ENCODE data around the gene RTN4RL1. TPM values are rescaled to one million over a fixed set of nuclear protein-coding genes. Genes with fewer than 3 reads are reported as not detected.
A peak's percentile ranks its signal among the peaks of the same experiment; 100 is the strongest.

The RTN4RL1 gene
- total and polyA plus RNA-seq, 7 experiments from 2014 or later, result 0.19 to 1.5 (median 0.49) TPM; not detected in 2

DNA sequence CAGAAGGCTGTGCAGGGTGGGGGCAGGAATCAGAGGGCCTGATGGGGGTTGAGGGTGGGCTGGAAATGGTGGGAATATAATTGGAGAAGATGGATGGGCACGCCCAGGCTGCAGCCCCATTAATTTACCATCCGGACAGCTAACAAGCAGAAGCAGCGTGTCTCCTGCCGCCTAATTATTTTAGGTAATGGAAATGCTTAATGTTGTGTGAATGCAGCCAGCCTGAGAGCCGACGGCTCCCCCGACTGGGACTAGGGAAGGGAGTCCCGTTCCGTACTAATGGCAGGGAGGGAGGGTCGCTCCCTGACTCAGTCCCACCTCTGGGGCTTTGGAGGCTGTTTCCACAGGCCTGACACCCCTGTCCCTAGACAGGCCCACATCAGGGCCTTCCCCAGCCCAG lies 12.0 kb upstream of the RTN4RL1 start:
- H3K36me3 Mint-ChIP-seq, result peaks cover 0 to 18% (median 0%) of the 10 kb centered on the region in 5 donors
- CTCF ChIA-PET, result interaction anchor here (1.3 kb wide), 1 partner anchor 316 kb away, joined by 4 read pairs; no protein-coding TSS in a partner anchor

DNA sequence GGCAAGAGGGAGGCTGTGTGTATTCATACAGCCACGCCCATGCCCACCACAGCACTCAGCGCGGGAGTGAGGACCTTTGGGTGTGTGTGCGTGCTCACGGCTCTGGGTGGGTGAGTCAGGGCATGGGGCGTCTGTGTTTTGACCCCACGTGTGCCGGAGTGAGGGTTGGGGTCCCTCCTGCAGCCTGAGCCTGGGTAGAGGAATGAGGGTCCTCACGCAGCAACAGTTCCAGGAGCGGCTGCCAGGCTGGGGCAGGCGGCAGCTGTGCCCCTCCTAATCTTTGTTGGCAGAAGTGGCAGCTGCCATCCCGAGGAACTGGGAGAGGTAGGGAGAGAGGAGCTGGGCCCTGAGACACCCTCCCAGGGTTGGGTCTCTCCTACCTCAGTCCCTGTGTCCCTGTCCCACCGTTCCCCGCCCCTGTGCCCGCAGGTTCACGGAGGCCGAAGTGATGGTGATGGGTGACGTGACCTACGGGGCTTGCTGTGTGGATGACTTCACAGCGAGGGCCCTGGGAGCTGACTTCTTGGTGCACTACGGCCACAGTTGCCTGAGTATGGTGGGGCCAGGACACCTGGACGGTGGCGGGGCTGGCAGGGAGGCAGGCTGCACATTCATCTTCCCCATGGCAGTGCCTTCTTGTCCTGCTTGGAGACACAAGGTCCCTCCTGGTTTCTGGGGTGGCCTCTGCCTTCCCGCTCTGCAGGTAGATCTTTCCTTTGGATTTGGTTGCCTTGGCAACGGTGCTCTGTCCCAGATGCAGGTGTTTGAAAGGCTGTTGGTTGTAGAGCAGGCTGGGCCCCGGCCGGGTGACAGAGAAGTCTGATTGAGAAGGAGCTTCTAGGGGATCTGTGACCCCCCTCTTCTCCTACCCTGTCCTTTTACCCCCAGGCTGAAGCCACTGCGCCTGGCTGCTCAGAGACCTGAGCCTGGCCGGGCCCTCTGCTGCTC lies 10.7 kb upstream of the RTN4RL1 start:
- intact Hi-C loops (cut with micrococcal nuclease), result no loop called here
- Histone ChIP-seq H3K4me3 (ENCODE audit: low read length) (no peak overlapping the region), H3K4me1 (ENCODE audit: control insufficient read depth in 2 of 2, insufficient read depth in 2 of 2, low read length in 2 of 2) (peaks cover 6 to 13% of the 10 kb centered on the region in 2 donors), H3K27me3 (ENCODE audit: control insufficient read depth in 2 of 2, insufficient read depth in 2 of 2, low read length in 2 of 2) (no peaks in the 10 kb centered on the region), H3K9me3 (ENCODE audit: control insufficient read depth in 2 of 3, low read length in 3 of 3) (no peaks in the 10 kb centered on the region), H3K36me3 (ENCODE audit: control insufficient read depth in 2 of 3, insufficient read depth in 3 of 3, low read length in 3 of 3) (peaks cover 0 to 64% (median 15%) of the 10 kb centered on the region in 3 experiments), H3K27ac (ENCODE audit: low read depth, low read length) (no peak overlapping the region)
- H3K27ac Mint-ChIP-seq, result no peak overlapping the region
- no peaks in the 10 kb centered on the region for H3K9me3 Mint-ChIP-seq
- ATAC-seq (no peak), DNase-seq (no peak)
- peaks cover 2 to 31% (median 18%) of the 10 kb centered on the region in 7 donors for H3K4me1 Mint-ChIP-seq
- peaks cover 0 to 18% (median 0%) of the 10 kb centered on the region in 5 donors for H3K36me3 Mint-ChIP-seq
- no peak overlapping the region for H3K4me3 Mint-ChIP-seq
- H3K27me3 Mint-ChIP-seq, result no peaks in the 10 kb centered on the region
- POLR2A ChIA-PET, result no interaction called here
- CTCF ChIA-PET, result interaction anchor here (0.6 kb wide), 1 partner anchor 313 kb away, joined by 3 read pairs; no protein-coding TSS in a partner anchor

More for the DNA sequence above, 12.0 kb upstream of the RTN4RL1 start:
- H3K4me3 Mint-ChIP-seq, result peak overlapping the region in 1 of 10 donors; percentile 29
- POLR2A ChIA-PET, result interaction anchor here (1.3 kb wide), 1 partner anchor 10 kb away, joined by 4 read pairs; no protein-coding TSS in a partner anchor
- Histone ChIP-seq H3K27me3 (ENCODE audit: control insufficient read depth in 2 of 2, insufficient read depth in 2 of 2, low read length in 2 of 2) (no peaks in the 10 kb centered on the region), H3K9me3 (ENCODE audit: control insufficient read depth in 2 of 3, low read length in 3 of 3) (no peaks in the 10 kb centered on the region), H3K27ac (ENCODE audit: low read depth, low read length) (no peak overlapping the region), H3K36me3 (ENCODE audit: control insufficient read depth in 2 of 3, insufficient read depth in 3 of 3, low read length in 3 of 3) (peaks cover 0 to 64% (median 15%) of the 10 kb centered on the region in 3 experiments), H3K4me3 (ENCODE audit: low read length) (no peak overlapping the region), H3K4me1 (ENCODE audit: control insufficient read depth in 2 of 2, insufficient read depth in 2 of 2, low read length in 2 of 2) (peaks cover 0 to 8% of the 10 kb centered on the region in 2 donors)
- no peaks in the 10 kb centered on the region for H3K27me3 Mint-ChIP-seq
- intact Hi-C loops (cut with micrococcal nuclease), result no loop called here
- no peak overlapping the region for H3K27ac Mint-ChIP-seq
- ATAC-seq, result no peak
- peaks cover 0 to 25% (median 15%) of the 10 kb centered on the region in 7 donors for H3K4me1 Mint-ChIP-seq
- no peak for DNase-seq
- no peaks in the 10 kb centered on the region for H3K9me3 Mint-ChIP-seq

DNA sequence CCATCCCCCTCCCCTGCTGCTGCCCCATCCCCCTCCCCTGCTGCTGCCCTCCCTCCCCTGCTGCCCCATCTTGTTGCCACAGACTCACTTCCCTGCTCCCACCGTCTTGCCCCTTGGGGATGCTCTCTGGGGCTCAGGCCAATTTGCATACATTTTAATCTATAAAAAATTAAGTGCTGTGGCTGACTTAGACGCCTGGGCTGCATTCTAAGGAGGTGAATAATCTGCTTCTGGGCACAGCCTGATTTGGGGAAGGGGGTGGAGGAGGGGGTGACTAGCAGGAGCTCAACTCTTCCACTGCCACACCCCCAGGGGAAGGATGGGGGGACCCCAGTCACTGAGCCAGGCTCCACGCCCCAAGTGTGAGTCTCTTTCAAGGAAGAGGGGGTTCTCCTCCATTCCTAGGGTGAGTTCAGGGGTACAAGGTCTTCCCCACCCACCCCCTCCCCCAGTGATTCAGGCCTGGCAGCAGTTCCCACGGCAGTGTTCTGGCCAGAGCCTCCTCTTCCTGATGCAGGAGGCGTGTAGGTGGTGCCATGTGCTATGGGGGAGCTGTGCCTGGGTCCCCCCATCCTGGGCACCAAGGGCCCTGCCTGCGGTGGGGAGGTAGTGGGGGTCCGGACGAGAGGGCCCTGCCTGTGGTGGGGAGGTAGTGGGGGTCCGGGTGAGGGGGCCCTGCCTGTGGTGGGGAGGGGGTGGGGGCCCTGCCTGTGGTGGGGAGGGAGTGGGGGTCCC lies 9.8 kb upstream of the RTN4RL1 start:
- H3K27me3 Mint-ChIP-seq, result no peaks in the 10 kb centered on the region
- peak overlapping the region in 1 of 9 donors; percentile 19 for H3K27ac Mint-ChIP-seq
- ChIA-PET CTCF (interaction anchor here (0.6 kb wide), 1 partner anchor 313 kb away, joined by 3 read pairs; no protein-coding TSS in a partner anchor), POLR2A (no interaction called here)
- peaks cover 9 to 16% of the 10 kb centered on the region in 2 donors for H3K4me1 ChIP-seq (ENCODE audit: control insufficient read depth in 2 of 2, insufficient read depth in 2 of 2, low read length in 2 of 2)
- intact Hi-C loops (cut with micrococcal nuclease), result loop anchor here in 1 of 2 donors (5.0 kb wide), 1 partner anchor 203 kb away; the partner anchor contains the start of gene RPA1
- H3K4me3 Mint-ChIP-seq, result no peak overlapping the region
- H3K36me3 Mint-ChIP-seq, result peaks cover 0 to 18% (median 0%) of the 10 kb centered on the region in 5 donors
- no peaks in the 10 kb centered on the region for H3K27me3 ChIP-seq (ENCODE audit: control insufficient read depth in 2 of 2, insufficient read depth in 2 of 2, low read length in 2 of 2)
- no peak overlapping the region for H3K27ac ChIP-seq (ENCODE audit: low read depth, low read length)
- peaks cover 0 to 64% (median 15%) of the 10 kb centered on the region in 3 experiments for H3K36me3 ChIP-seq (ENCODE audit: control insufficient read depth in 2 of 3, insufficient read depth in 3 of 3, low read length in 3 of 3)
- DNase-seq (no peak), ATAC-seq (no peak)
- H3K9me3 ChIP-seq (ENCODE audit: control insufficient read depth in 2 of 3, low read length in 3 of 3), result no peaks in the 10 kb centered on the region
- no peak overlapping the region for H3K4me3 ChIP-seq (ENCODE audit: low read length)
- H3K9me3 Mint-ChIP-seq, result no peaks in the 10 kb centered on the region
- peaks cover 7 to 33% (median 23%) of the 10 kb centered on the region in 7 donors for H3K4me1 Mint-ChIP-seq

DNA sequence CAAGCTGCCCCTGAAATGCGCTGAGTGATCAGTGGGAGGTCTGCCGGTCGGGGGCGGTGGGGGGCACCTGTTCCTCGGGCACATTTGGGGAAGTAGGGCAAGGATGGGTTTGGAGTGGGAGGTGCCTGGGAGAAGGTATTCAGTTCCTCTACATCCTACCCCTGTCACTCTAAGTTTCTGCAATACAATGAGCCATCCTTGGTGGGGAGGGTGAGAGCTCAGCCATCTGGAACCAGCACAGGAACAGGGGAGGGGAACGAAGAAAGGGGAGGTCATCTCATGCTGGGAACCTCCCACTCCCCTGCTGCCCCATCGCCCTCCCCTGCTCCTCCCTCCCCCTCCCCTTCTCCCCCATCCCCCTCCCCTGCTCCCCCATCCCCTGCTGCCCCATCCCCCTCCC lies 9.0 kb upstream of the RTN4RL1 start:
- no peak overlapping the region for H3K4me3 Mint-ChIP-seq
- no peak overlapping the region for H3K27ac ChIP-seq (ENCODE audit: low read depth, low read length)
- H3K36me3 ChIP-seq (ENCODE audit: control insufficient read depth in 2 of 3, insufficient read depth in 3 of 3, low read length in 3 of 3), result peaks cover 0 to 59% (median 15%) of the 10 kb centered on the region in 3 experiments
- no peak overlapping the region for H3K4me3 ChIP-seq (ENCODE audit: low read length)
- no peaks in the 10 kb centered on the region for H3K9me3 ChIP-seq (ENCODE audit: control insufficient read depth in 2 of 3, low read length in 3 of 3)
- H3K4me1 ChIP-seq (ENCODE audit: control insufficient read depth in 2 of 2, insufficient read depth in 2 of 2, low read length in 2 of 2), result peaks cover 9 to 20% of the 10 kb centered on the region in 2 donors
- ChIA-PET POLR2A (interaction anchor here (1.0 kb wide), 1 partner anchor 9 kb away, joined by 4 read pairs; the partner anchor contains the start of gene RTN4RL1), CTCF (no interaction called here)
- intact Hi-C loops (cut with micrococcal nuclease), result loop anchor here in 1 of 2 donors (5.0 kb wide), 1 partner anchor 202 kb away; the partner anchor contains the start of gene RPA1
- peaks cover 7 to 39% (median 23%) of the 10 kb centered on the region in 7 donors for H3K4me1 Mint-ChIP-seq
- H3K9me3 Mint-ChIP-seq, result no peaks in the 10 kb centered on the region
- DNase-seq (no peak), ATAC-seq (no peak)
- peaks cover 0 to under 1% (median 0%) of the 10 kb centered on the region in 5 donors for H3K27me3 Mint-ChIP-seq
- H3K27ac Mint-ChIP-seq, result no peak overlapping the region
- no peaks in the 10 kb centered on the region for H3K27me3 ChIP-seq (ENCODE audit: control insufficient read depth in 2 of 2, insufficient read depth in 2 of 2, low read length in 2 of 2)
- H3K36me3 Mint-ChIP-seq, result peaks cover 0 to 18% (median 0%) of the 10 kb centered on the region in 5 donors

DNA sequence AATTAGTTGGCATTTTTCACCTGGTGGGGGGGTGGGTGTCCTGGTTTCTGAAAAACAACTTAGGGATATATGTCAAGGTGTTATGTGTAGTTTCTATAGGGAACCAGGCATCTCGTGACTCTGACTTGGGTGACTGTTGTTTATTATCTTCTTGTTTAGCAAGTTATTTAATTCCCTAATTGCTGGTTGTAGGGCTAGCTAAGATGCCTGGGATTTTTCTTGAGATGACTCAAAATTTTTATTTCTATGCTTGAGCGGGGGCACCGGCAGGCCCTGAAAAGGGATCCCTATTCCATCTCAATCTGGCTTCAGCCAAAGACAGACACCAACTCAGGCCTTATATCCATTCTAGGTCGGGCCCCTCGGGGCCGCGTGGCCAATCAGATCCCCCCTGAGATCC lies 8.0 kb upstream of the RTN4RL1 start:
- Histone ChIP-seq H3K4me3 (ENCODE audit: low read length) (no peak overlapping the region), H3K36me3 (ENCODE audit: control insufficient read depth in 2 of 3, insufficient read depth in 3 of 3, low read length in 3 of 3) (peaks cover 0 to 52% (median 15%) of the 10 kb centered on the region in 3 experiments), H3K9me3 (ENCODE audit: control insufficient read depth in 2 of 3, low read length in 3 of 3) (no peaks in the 10 kb centered on the region), H3K4me1 (ENCODE audit: control insufficient read depth in 2 of 2, insufficient read depth in 2 of 2, low read length in 2 of 2) (peaks cover 9 to 20% of the 10 kb centered on the region in 2 donors), H3K27me3 (ENCODE audit: control insufficient read depth in 2 of 2, insufficient read depth in 2 of 2, low read length in 2 of 2) (no peaks in the 10 kb centered on the region), H3K27ac (ENCODE audit: low read depth, low read length) (no peak overlapping the region)
- ChIA-PET POLR2A (interaction anchor here (1.0 kb wide), 2 partner anchors 8 kb away, joined by 3 to 4 read pairs; partner anchors contain the start of genes OVCA2 and RTN4RL1), CTCF (no interaction called here)
- Mint-ChIP-seq H3K9me3 (no peaks in the 10 kb centered on the region), H3K4me1 (peaks cover 7 to 39% (median 23%) of the 10 kb centered on the region in 7 donors), H3K36me3 (peaks cover 0 to 12% (median 0%) of the 10 kb centered on the region in 5 donors), H3K27me3 (peaks cover 0 to 11% (median 0%) of the 10 kb centered on the region in 5 donors), H3K4me3 (peak overlapping the region in 6 of 10 donors; percentile 4 to 58 (median 20)), H3K27ac (no peak overlapping the region)
- intact Hi-C loops (cut with micrococcal nuclease), result loop anchor here in 1 of 2 donors (5.0 kb wide), 1 partner anchor 201 kb away; the partner anchor contains the start of gene RPA1
- no peak for ATAC-seq
- DNase-seq, result no peak

Data from naive thymus-derived CD4-positive, alpha-beta T cell (primary cell).